ENCODE results near the gene OGDHL.
"Not testable (repeated sequence)": the region's sequence is repeated elsewhere in the genome, so short reads cannot be mapped to it uniquely, and the experiment has no call there.

The OGDHL gene

GRCh38 chr10:49756641-49757040, 5.5 kb downstream of the OGDHL start:
- DNase-seq (ENCODE audit: low read depth in 2 of 2): no peak

DNA sequence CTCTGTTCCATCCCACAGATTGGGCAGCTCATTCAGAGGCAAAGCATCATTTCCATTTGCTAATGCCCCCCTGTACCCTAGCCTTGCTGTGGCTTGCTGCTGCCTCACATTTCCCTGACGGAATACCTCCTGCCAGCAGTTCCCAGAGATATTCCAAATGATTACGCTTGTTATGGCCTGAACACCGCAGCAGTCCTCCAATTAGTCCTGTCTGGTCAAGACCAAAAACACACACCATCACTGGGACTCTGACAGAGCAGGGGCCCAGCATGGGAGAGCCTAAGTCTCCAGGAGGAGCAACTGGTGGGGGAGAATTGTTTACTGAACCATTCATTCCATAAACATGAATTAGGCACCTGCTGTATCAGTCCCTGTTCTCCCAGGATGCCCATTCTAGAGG, 6.1 kb downstream of the OGDHL start:
- no peak for DNase-seq (ENCODE audit: low read depth in 2 of 2)

DNA sequence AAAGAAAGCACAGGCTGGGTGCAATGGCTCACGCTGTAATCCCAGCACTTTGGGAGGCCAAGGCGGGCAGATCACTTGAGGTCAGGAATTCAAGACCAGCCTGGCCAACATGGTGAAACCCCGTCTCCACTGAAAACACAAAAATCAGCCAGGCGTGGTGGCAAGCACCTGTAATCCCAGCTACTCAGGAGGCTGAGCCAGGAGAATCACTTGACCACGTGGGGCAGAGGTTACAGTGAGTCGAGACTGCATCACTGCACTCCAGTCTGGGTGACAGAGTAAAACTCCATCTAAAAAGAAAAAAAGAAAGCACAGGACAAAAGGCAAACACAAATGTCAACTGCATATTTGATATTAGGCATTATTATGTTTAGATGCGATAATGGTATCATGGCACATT, 7.2 kb downstream of the OGDHL start:
- DNase-seq (ENCODE audit: low read depth in 2 of 2): not testable (repeated sequence)

- DNase-seq (ENCODE audit: low read depth in 2 of 2): no peak
Observed at GRCh38 chr10:49752584-49752983, 9.5 kb downstream of the OGDHL start.

- DNase-seq (ENCODE audit: low read depth in 2 of 2): no peak
Observed at GRCh38 chr10:49751636-49752510, 10.2 kb downstream of the OGDHL start.

- DNase-seq (ENCODE audit: low read depth in 2 of 2): no peak
Observed at GRCh38 chr10:49751216-49751615, 10.9 kb downstream of the OGDHL start.

- DNase-seq (ENCODE audit: low read depth in 2 of 2): no peak
Observed at GRCh38 chr10:49750546-49750945, 11.6 kb downstream of the OGDHL start.

DNA sequence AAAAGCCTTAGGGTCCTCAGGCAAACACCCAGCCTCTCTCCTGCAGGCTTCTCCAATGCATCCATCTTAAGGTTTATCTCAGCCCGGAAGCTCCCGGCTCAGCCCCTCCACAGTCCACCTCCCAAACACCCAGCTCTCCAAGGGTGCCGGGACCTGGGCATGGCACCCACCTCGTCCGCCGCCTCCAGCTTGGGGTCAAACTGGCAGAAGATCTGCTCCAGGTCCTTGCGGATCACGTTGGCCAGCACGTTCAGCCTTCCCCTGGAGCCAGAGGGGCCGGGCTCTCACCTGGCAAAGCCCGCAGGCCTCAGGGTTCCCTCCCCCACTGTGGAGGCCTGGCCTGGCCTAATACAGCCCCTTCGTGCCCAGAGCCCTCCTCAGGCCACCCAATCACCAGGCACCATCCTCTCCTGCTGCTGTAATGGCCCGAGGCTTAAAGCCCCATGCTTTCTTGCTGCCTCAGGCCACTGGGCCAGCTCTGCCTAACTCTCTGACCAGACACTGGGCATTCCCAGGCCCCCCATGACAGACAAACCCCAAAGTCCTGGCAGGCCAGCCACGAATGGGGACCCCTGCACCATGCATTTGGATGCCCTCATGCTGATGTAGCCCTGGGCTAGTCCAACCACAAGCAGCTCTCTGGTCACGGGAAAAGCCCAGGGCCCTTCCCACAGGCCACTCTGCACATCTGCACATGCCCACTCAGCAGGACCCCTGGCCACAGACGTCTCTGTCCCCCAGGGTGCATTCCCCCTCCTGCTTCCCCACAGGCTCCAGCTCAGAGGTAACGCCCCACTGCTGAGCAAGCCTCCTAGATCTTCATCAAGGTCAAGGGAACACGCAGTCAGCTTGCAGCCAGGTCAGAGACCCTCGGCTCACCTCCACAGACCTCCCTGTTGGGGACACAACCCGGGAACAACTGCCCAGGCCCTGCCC, 12.3 kb downstream of the OGDHL start:
- no peak for DNase-seq (ENCODE audit: low read depth in 2 of 2)

- DNase-seq (ENCODE audit: low read depth in 2 of 2): no peak
Observed at GRCh38 chr10:49749144-49749543, 13.0 kb downstream of the OGDHL start.

- DNase-seq (ENCODE audit: low read depth in 2 of 2): no peak
Observed at GRCh38 chr10:49748006-49748405, 14.1 kb downstream of the OGDHL start.

DNA sequence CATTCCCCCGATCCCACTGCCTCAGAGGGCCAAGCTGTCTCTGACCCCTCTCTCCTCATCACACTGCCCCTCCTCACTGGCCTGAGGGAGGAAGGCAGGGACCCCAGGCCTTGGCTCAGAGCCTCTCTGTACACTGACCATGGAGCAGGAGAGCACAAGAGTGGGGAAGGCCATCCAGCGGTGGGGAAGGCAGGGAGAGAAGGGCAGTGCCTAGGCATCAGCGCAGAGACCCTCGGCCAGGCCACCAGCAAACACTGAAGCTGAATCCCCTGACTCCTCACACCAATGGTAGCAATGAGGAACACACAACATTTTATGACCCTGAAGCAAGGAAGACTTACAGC, 14.8 kb downstream of the OGDHL start:
- no peak for DNase-seq (ENCODE audit: low read depth in 2 of 2)

- DNase-seq (ENCODE audit: low read depth in 2 of 2): no peak
Observed at GRCh38 chr10:49746626-49747302, 15.4 kb downstream of the OGDHL start.

DNA sequence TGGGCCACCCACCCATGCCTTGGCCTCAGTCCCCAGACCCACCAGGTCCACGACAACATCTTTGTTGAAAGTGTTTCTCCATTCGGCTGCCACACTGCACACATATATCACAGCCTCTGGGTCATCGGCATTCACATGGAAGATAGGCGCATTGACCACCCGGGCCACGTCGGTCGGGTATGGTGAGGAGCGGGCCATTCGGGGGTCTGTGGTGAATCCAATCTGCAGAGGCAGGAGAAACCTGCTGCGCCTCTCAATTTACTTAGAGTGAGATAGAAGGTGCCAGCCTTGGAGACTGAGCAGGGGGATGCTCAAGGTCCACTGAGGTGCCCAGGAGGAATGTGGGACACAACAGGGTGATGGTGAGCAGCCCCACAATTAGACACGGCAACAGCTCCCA, 16.4 kb downstream of the OGDHL start:
- DNase-seq (ENCODE audit: low read depth in 2 of 2): no peak

- DNase-seq (ENCODE audit: low read depth in 2 of 2): no peak
Observed at GRCh38 chr10:49744924-49745605, 17.1 kb downstream of the OGDHL start.

GRCh38 chr10:49744091-49744685, 17.9 kb downstream of the OGDHL start:
- no peak for DNase-seq (ENCODE audit: low read depth in 2 of 2)

DNA sequence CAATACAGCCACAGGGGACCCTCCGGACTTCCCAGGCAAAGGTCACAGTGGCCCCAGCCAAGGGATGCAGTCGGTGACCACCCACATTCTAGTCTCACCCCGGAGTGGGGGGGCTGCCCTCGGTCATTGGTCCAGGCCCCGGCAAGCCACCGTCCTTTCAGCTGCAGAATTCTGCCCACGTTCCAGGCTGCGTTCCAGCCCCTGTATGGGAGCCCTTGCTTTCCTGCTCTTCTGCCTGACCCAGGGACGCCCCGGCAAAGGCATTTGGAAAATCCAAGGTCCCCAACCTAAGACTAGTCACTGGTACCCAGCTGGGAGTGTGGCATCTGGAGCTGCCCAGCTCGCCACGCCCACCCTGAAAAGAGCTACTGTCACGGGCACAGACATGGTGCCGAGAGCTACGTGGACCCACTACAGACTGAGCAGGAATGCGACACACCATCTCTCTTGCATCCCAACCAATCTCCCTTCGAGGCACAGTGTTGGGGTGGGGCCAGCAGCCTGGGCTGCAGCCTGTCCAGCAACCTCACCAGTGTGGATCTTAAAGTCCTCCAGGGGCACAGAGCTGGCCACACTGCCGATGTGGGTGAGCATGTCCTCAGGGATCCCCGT, 18.6 kb downstream of the OGDHL start:
- no peak for DNase-seq (ENCODE audit: low read depth in 2 of 2)

DNA sequence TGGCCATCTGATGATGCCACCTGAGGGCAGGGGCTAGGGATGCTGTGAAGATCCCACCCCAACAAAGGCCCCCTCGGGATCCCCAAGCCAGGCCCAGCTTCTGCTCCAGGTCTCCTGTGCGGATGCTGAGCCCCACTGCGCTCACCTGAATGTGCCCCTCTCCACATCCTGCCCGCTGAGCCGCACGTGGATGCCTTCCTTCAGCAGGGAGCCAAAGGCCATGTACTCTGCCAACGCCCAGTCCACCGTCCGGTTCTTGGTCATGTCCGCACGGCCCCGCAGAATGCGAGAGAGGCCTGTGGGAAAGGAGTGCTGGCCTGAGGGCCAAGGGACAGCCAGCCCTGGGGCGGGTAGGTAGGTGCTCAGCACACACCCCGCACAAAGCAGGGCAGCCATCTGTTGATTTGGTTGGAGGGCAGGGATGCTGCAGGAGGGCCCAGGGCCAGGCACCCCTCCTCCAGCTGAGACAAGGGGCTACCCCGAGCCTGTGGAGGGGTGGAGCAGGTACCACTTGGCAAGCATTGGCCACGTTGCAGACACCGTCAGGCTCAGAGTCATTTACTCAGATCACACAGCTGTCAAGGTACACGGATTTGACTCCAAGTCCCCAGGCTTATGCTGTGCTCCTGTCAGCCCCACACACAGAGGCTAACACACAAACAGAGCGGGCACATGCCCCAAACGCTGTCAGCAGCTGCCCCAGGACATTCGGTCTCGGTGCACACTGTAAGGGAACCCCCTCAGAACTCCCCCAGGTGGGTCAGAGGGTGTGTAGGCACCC, 19.2 kb downstream of the OGDHL start:
- DNase-seq (ENCODE audit: low read depth in 2 of 2): no peak

DNA sequence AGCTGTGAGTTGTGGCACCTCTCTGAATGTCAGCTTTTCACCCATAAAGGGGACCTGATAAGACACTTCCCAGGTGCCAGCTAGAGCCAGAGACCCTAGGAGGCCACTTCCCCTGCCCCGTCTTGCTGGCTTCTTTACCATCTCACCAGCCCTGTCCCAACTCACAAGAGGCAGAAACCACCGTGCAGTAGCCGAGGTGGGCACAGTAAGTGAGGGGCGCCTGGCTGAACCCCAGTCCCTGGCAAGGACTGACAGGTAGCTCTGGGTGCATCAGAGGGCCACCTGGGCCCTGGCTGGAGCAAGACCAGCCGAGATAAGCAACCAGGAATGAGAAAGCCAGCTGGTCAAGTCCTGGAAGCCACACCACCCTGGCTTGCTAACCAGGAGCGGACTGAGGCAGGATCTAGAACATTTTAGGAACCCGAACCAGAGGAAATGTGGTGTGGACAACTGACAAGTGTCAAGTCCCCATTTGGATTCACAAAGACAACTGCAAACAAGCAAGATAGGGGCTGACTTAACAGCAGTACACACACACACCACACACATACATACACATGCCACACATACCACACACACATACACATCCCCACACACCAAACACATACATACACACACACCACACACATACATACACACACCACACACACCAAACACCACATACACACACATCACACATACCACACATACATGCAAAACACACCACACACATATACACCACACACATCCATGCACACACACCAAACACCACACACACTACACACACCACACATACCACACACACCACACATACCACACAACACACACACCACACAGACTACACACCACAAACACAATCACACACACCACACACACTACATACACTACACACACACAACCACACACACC, 20.8 kb downstream of the OGDHL start:
- DNase-seq (ENCODE audit: low read depth in 2 of 2): no peak

All from stimulated activated CD4-positive, alpha-beta T cell treated with anti-CD3 and anti-CD28 coated beads, Interleukin-1b, Interleukin-23, amount 100 ng/mL, for 1 hour (primary cell).